ENCODE data around the gene KANSL1. TPM values are rescaled to one million over a fixed set of nuclear protein-coding genes. Genes with fewer than 3 reads are reported as not detected.

Gene KANSL1
- total and polyA plus RNA-seq, 10 of the 15 experiments (the other 5 are each of a cell fraction or from before 2014, with no cell fraction given): 4.7 to 60.6 (median 28.0) TPM

DNA sequence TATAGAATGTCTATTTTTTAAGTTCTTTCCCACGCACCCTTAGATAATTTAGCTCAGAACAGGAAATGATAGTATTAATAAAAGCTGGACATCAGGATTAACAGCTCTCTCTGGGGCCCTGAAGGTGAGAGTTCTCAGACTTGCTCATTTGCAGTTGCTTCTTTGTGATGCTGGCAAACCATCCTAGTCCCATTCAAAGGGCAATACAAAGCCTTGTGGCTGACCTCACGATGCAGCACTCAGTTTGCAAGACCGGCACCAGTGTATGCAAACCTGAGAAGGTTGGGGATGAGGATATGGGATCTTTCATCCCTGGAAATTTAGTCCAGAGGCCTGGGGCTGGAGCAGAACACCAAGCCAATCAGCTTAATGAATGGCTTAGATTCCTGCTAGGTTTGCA, 164.9 kb downstream of the KANSL1 start:
- POLR2A ChIA-PET: interaction anchor here (0.6 to 1.1 kb wide), 2 partner anchors 117 to 177 kb away, joined by 3 read pairs; no protein-coding TSS in a partner anchor
- Histone ChIP-seq H3K9me3 (replicated peaks; ENCODE audit: control insufficient read depth, insufficient read depth, low read length) (no peaks in the 10 kb centered on the region), H3K9ac (ENCODE audit: control insufficient read depth, insufficient read depth, low read length) (no peak overlapping the region), H3K4me3 (no peak overlapping the region), H3K4me2 (ENCODE audit: control insufficient read depth, insufficient read depth) (no peak overlapping the region), H3K79me2 (ENCODE audit: control insufficient read depth, insufficient read depth, low read length) (no peaks in the 10 kb centered on the region), H3K27me3 (replicated peaks in 1 of 2; ENCODE audit: control insufficient read depth in 2 of 2, insufficient read depth in 2 of 2, low read length in 1 of 2) (no peaks in the 10 kb centered on the region), H3K36me3 (ENCODE audit: control insufficient read depth in 2 of 2, insufficient read depth in 2 of 2, low read length in 1 of 2) (peaks cover 17 to 23% of the 10 kb centered on the region in 2 experiments; a peak in 3 of 4 replicates), H3K27ac (ENCODE audit: control insufficient read depth, insufficient read depth) (no peak overlapping the region), H4K20me1 (ENCODE audit: control insufficient read depth, insufficient read depth) (no peaks in the 10 kb centered on the region), H3K4me1 (ENCODE audit: control insufficient read depth, insufficient read depth, low read length) (peaks cover 11% of the 10 kb centered on the region), H2AFZ (ENCODE audit: control insufficient read depth, low read depth, low read length) (no peak overlapping the region)
- no peak for ATAC-seq
- FAIRE-seq: no peak
- BruUV-seq (replicated peaks): no TSS peak
- WGBS (ENCODE audit: insufficient coverage, insufficient replicate concordance, low lambda C conversion rate, missing lambda C conversion rate): 68% methylated on average over 3 of the region's 3 CpGs
- CTCF ChIA-PET: interaction anchor here (0.8 to 2.6 kb wide), 6 partner anchors 10 to 258 kb away, joined by 3 to 13 read pairs (median 4); no protein-coding TSS in a partner anchor
- RAD21 ChIA-PET (ENCODE audit: unreplicated experiment): interaction anchor here (1.0 to 1.9 kb wide), 2 partner anchors 183 to 186 kb away, joined by 3 to 4 read pairs; no protein-coding TSS in a partner anchor
- no peak for TF ChIP-seq RFX5 (IDR thresholded peaks at IDR 0.05; ENCODE audit: low read depth, low read length)
- TF ChIP-seq BMI1 (IDR thresholded peaks at IDR 0.05; ENCODE audit: borderline replicate concordance): no peak
- no peak for TF ChIP-seq BRCA1 (IDR thresholded peaks at IDR 0.05; ENCODE audit: low read depth, low read length)
- no peak for TF ChIP-seq RCOR1 (conservative IDR thresholded peaks at IDR 0.05; ENCODE audit: low read depth, low read length)
- TF ChIP-seq, protein P1, sequence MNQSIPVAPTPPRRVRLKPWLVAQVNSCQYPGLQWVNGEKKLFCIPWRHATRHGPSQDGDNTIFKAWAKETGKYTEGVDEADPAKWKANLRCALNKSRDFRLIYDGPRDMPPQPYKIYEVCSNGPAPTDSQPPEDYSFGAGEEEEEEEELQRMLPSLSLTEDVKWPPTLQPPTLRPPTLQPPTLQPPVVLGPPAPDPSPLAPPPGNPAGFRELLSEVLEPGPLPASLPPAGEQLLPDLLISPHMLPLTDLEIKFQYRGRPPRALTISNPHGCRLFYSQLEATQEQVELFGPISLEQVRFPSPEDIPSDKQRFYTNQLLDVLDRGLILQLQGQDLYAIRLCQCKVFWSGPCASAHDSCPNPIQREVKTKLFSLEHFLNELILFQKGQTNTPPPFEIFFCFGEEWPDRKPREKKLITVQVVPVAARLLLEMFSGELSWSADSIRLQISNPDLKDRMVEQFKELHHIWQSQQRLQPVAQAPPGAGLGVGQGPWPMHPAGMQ (IDR thresholded peaks at IDR 0.05; ENCODE audit: borderline replicate concordance): no peak
- TF ChIP-seq MEF2B (IDR thresholded peaks at IDR 0.05; ENCODE audit: partially characterized antibody, poor library complexity, severe bottlenecking): no peak
- no peak for TF ChIP-seq EZH2 (IDR thresholded peaks at IDR 0.05; ENCODE audit: borderline replicate concordance, control insufficient read depth, low read depth, low read length)
- TF ChIP-seq ZBED1 (IDR thresholded peaks at IDR 0.05; ENCODE audit: borderline replicate concordance): no peak
- no peak for TF ChIP-seq SMAD5 (IDR thresholded peaks at IDR 0.05; ENCODE audit: low read depth)
- no peak for TF ChIP-seq MXI1 (IDR thresholded peaks at IDR 0.05; ENCODE audit: low read depth, low read length)
- no peak for TF ChIP-seq TCF12 (IDR thresholded peaks at IDR 0.05; ENCODE audit: low read depth, low read length)
- no peak for TF ChIP-seq DPF2 (IDR thresholded peaks at IDR 0.05)
- TF ChIP-seq, protein P2, sequence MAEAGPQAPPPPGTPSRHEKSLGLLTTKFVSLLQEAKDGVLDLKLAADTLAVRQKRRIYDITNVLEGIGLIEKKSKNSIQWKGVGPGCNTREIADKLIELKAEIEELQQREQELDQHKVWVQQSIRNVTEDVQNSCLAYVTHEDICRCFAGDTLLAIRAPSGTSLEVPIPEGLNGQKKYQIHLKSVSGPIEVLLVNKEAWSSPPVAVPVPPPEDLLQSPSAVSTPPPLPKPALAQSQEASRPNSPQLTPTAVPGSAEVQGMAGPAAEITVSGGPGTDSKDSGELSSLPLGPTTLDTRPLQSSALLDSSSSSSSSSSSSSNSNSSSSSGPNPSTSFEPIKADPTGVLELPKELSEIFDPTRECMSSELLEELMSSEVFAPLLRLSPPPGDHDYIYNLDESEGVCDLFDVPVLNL (IDR thresholded peaks at IDR 0.05; ENCODE audit: low read depth, low read length): no peak
- no peak for TF ChIP-seq IKZF2 (IDR thresholded peaks at IDR 0.05)
- in situ Hi-C loops (cut with MboI): no loop called here
- intact Hi-C loops (cut with micrococcal nuclease; ENCODE audit: unreplicated experiment): no loop called here
- SMC1A ChIA-PET (ENCODE audit: uncharacterized antibody, unreplicated experiment): interaction anchor here (1.2 to 1.8 kb wide), 3 partner anchors 10 to 159 kb away, joined by 3 to 9 read pairs (median 3); no protein-coding TSS in a partner anchor
- DNase-seq (ENCODE audit: low read depth, low spot score): no peak
